Stomach (tissue), 4 donors: ENCODE measurements around the gene MBD3L5.
"Not testable (repeated sequence)": the region's sequence is repeated elsewhere in the genome, so short reads cannot be mapped to it uniquely, and the experiment has no call there.

Source experiments
- EP300 ChIP-seq: sonication (generic); formaldehyde crosslinking; IDR thresholded peaks from one replicate; pipeline ENCODE4 v1.6.1; 2017; ENCODE audit warnings: antibody characterized with exemption
- POLR2A ChIP-seq, 4 donors: fragments of 450-650 bp; IDR thresholded peaks; one replicate each; pipeline ENCODE4 v1.6.1; 2016; ENCODE audit warnings: antibody characterized with exemption in 4 of 4, control low read depth in 2 of 4, mild to moderate bottlenecking in 1 of 4, moderate library complexity in 1 of 4
- TF ChIP-seq, protein P1 (sequence below), 7 experiments: fragments of 450-650 bp in 4 of 7; fragments of 200-600 bp in 3 of 7; sonication (generic) in 3 of 7; IDR thresholded peaks; one replicate each; pipeline ENCODE4 v1.5.1; 2016 to 2019; ENCODE audit warnings: antibody characterized with exemption in 7 of 7, control low read depth in 2 of 7, mild to moderate bottlenecking in 1 of 7

DNA sequence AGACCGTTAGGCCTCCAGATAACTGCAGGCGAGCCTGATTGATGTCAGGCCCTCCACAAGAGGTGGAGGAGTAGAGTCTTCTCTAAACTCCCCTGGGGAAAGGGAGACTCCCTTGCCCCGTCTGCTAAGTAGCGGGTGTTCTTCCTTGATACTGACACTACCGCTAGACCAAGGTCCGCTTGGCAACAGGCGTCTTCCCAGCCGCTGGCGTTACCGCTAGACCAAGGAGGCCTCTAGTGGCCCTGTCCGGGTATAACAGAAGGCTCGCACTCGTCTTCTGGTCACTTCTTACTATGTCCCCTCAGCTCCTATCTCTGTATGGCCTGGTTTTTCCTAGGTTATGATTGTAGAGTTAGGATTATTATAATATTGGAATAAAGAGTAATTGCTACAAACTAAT is 36.7 kb downstream of the MBD3L5 start:
- TF ChIP-seq, protein P1, sequence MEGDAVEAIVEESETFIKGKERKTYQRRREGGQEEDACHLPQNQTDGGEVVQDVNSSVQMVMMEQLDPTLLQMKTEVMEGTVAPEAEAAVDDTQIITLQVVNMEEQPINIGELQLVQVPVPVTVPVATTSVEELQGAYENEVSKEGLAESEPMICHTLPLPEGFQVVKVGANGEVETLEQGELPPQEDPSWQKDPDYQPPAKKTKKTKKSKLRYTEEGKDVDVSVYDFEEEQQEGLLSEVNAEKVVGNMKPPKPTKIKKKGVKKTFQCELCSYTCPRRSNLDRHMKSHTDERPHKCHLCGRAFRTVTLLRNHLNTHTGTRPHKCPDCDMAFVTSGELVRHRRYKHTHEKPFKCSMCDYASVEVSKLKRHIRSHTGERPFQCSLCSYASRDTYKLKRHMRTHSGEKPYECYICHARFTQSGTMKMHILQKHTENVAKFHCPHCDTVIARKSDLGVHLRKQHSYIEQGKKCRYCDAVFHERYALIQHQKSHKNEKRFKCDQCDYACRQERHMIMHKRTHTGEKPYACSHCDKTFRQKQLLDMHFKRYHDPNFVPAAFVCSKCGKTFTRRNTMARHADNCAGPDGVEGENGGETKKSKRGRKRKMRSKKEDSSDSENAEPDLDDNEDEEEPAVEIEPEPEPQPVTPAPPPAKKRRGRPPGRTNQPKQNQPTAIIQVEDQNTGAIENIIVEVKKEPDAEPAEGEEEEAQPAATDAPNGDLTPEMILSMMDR (IDR thresholded peaks at IDR 0.05) = not testable (repeated sequence)
- not testable (repeated sequence) for TF ChIP-seq EP300; POLR2A (IDR thresholded peaks at IDR 0.05)
